GM23248 (cell line): ENCODE measurements around the gene C18orf63.

Experiments used
- EZH2 ChIP-seq: fragments of 200-600 bp; sonication (generic); IDR thresholded peaks from 2 replicates; pipeline ENCODE4 v1.6.1; 2018; ENCODE audit warnings: antibody characterized with exemption, mild to moderate bottlenecking; ENCODE audit not compliant: insufficient read depth, poor library complexity, severe bottlenecking
- EZH2phosphoT487 ChIP-seq: fragments of 200-600 bp; sonication (generic); IDR thresholded peaks from 2 replicates; pipeline ENCODE4 v1.6.1; 2018; ENCODE audit warnings: antibody characterized with exemption, moderate library complexity, mild to moderate bottlenecking, low read depth; ENCODE audit not compliant: insufficient read depth

GRCh38 chr18:74290794-74291471 lies 24.7 kb upstream of the C18orf63 start:
- TF ChIP-seq EZH2 = no peak
- no peak for TF ChIP-seq EZH2phosphoT487
